ENCODE measurements around the gene P2RY6.

P2RY6 gene

GRCh38 chr11:73298233-73298632 lies 26.1 kb downstream of the P2RY6 start:
- DNase-seq: no peak

DNA sequence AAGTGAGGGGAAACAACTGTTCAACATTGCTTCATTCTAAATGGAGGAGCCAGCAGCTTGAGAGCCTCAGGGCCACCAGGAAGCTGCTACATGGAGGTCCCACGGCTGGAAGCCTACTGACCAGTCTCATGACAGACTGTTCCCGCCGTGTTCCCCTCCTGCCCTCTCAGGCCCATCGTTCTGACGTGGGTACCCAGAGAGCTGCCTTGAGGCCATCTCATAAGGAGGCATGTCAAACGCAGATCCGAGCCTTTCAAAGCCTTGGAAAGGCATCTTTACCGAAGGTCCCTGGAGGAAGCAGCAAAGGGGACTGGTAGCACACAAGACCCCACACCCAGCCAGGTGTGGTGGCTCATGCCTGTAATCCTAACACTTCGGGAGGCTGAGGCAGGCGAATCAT lies 27.6 kb downstream of the P2RY6 start:
- no peak for DNase-seq

GRCh38 chr11:73306069-73306841 lies 34.1 kb downstream of the P2RY6 start:
- no peak for DNase-seq

- DNase-seq: no peak
These were observed 34.8 kb downstream of the P2RY6 start for GRCh38 chr11:73306977-73307322.

DNA sequence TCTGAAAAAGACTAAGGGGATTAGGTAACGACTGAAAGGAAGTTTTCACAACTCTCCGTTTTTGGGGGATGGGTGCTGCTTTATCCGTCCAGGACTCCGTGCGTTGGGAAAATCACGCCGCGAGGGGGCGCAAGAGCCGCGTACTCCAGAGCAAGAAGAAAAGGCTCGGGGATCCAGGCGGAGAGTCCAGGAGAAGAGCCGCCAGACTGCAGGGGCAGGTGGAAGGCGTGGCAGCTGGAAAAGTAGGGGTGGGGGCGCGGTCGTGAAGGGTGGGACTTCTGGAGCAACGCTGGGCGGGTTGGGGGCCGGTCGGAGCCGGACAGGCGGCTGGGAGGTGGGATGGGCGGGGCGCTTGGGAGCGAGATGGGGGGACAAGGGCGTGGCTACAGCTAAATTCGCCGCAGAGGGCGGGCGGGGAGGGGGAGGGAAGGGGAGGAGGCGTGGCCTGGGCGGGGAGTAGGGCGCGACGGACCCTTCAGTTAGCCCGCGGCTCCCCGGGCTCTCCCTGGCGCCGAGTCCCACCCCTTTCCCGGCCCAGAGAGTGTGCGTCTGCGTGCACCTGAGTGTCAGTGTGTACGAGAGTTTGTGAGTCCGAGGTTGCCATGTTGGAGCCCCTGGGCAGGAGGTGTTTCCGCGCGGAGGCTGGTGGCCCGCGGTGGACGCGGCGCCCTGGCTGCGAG lies 35.3 kb downstream of the P2RY6 start:
- peak; percentile 87 for DNase-seq

DNA sequence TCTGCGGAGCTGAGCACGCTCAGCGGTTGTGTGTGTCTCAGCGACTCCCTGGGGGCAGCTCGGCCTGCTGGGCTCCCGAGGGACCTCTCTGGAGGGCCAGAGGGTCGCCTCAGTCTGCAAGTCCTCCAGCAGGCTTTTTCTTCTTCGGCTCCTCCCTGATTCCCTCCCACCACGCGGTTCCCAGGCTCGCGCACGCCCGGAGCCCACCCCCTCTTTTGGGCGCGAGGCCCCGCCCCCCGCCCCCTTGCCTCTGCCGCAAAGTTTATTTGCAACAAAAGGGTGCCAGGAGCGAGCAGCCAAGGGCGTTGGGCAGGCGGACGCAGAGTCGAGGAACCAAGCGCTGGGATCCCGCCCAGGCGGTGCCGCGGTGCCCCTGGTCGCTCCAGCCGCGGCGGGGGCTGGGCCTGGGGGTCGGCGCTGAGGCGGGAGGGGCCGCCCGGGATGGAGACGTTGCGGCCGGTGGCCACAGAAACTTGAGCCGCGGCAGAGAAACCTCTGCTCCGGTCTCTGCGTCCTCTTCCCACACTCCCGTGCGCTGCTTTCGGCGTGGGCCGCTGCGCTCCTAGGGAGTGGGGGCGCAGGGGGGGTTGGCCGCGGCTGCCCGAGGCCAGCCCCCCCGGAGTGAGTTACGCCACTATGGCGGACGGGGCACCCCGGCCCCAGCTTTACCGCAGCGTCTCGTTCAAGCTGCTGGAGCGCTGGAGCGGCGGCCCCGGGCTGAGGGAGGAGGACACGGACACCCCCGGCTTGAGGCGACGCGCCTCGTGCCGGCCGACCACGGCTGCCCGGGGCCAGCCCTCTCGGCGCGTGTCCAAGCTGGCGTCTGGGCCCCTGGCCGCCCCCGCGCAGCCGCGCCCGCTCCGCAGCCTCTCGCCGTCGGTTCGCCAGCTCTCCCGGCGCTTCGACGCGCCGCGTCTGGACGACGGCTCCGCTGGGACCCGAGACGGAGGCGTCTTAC lies 36.1 kb downstream of the P2RY6 start, which contains the start of gene ARHGEF17:
ARHGEF17 (plus strand) TSS at position 274 of the 958 bp plus-strand sequence; CDS start at position 637, 363 bp downstream.
- DNase-seq: peak; percentile 45

GRCh38 chr11:73308961-73309919 lies 37.1 kb downstream of the P2RY6 start:
- no peak for DNase-seq

DNA sequence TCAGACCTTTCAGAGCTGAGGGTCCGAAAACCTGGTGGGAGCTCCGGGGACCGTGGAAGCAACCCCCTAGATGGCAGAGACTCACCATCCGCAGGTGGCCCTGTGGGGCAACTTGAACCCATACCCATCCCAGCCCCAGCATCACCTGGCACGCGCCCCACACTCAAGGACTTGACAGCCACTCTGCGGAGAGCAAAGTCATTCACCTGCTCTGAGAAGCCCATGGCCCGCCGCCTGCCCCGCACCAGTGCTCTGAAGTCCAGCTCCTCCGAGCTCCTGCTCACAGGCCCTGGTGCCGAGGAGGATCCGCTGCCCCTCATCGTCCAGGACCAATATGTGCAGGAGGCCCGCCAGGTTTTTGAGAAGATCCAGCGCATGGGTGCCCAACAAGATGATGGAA lies 37.9 kb downstream of the P2RY6 start:
- no peak for DNase-seq

- no peak for DNase-seq
These were observed 38.7 kb downstream of the P2RY6 start for GRCh38 chr11:73310661-73311393.

DNA sequence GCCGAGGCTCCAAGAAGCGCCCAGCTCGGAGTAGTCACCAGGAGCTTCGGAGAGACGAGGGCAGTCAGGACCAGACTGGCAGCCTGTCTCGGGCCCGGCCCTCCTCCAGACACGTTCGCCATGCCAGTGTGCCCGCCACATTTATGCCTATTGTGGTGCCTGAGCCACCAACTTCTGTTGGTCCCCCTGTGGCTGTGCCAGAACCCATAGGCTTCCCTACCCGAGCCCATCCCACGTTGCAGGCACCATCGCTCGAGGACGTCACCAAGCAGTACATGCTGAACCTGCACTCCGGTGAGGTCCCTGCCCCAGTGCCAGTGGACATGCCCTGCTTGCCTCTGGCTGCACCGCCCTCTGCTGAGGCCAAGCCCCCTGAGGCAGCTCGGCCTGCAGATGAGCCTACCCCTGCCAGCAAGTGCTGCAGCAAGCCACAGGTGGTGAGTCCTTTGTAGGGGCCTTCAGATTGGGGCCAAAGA lies 39.3 kb downstream of the P2RY6 start:
- DNase-seq: no peak

DNA sequence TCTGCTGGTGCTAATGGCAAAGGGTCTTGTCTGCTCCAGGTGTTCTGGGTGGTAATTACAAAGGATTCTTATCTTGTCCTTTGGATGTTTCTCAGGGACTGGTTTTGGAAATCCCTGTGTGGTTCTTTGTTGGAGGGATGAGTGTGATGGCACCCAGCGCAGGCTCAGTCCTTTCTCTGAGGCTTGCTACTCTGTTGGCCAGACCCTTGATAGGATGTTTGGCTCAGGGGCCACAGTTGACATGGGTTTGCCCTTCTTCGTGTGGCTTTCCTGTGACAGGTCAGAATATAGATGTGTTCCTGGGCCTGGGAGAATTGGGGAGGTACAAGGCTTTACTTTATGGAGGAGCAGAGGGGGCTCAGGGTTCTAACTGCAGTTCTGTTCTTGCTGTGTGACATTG lies 39.9 kb downstream of the P2RY6 start:
- DNase-seq: no peak

GRCh38 chr11:73312851-73313327 lies 40.8 kb downstream of the P2RY6 start:
- DNase-seq: no peak

GRCh38 chr11:73313652-73314051 lies 41.5 kb downstream of the P2RY6 start:
- DNase-seq: no peak

- DNase-seq: no peak
These were observed 42.2 kb downstream of the P2RY6 start for GRCh38 chr11:73314117-73314961.

DNA sequence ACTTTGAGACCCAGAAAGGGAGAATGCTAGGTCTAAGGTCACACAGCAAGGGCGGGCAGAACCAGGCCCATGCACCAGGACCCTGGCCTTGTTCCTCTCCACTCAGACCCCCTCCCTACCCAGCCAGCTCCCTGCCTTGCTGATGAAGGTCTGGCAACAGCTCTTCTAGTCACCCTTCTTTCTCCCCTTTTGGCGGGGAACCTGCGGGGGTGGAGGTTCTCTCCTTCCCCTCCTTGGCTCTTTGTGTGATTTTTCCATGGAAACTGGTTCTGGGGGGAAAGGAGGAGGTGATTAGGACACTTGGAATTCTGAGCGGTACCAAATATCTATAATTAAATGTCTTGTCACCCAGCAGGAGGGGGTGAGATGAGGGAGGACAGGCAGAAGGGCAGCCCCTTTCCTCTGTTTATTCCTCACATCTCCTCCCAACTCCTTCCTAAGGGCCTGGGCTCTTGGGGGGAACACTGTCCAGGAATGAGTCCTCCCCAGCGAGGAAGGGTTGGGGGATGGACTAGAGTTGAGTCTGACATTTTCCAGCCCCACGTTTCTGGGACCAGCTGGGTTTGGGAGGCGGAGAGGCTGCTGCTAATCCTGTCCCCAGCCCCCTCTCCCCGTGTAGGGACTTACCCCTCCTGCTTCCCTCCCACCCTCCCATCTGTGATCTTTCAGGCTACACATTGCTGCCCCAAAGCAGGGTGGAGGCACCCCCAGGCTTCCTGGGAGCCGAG lies 43.3 kb downstream of the P2RY6 start:
- DNase-seq: no peak

DNA sequence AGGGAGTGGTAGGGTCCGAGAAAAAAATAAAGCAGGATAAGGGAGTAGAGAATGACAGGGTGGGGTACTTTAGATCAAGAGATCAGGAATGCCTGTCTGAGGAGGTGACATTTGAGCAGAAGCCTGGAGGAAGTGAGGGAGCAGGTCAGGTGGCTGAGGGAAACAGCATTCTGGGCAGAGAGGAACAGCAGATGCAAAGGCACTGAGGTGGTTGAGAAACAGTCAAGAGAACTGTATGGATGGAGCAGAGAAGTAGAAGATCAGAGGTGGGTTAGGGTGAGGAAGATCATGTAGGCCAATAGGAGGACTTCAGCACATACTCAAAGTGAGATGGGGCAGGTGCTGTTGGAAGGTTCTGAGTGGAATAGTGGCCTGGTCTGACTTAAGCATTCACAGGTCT lies 44.3 kb downstream of the P2RY6 start:
- DNase-seq: no peak

DNA sequence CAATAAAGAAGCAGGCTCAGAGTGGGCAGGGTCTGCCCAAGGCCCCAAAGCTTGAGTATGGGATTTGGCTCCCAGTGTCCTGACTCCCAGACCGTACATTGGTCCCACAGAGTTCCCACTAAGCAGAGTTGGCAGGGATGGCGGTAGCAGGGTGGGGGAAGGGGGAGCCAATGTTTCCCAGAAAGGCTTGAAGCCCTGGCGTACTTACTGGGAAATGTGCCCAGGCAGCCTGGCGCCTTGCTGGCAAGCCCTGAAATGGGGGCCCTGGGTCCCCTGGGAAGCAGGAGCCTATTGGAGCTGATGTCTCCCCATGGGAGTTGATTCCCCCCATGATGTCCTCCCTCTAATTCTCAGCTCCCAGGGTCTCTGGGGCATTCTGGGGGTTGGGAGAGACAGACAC lies 45.2 kb downstream of the P2RY6 start:
- no peak for DNase-seq

DNA sequence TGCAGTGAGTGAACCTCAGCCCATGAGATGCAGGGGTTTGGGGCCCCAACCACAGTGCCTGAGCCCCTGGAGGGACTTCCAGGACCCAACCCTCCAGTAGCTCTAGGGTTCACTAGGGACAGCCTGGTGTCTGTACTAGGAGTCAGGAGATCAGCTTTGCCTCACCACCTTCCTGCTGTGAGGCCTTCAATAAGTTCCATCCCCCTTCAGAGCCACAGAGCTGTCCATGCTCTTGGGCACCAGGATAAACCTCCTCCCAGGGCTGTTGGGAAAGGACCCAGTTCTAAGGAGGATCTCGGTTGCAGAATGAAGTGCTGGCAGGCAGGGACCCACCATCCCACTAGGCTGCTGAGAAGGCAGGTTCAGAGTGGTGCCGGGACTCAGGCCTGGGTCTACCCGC lies 45.7 kb downstream of the P2RY6 start:
- DNase-seq: no peak

DNA sequence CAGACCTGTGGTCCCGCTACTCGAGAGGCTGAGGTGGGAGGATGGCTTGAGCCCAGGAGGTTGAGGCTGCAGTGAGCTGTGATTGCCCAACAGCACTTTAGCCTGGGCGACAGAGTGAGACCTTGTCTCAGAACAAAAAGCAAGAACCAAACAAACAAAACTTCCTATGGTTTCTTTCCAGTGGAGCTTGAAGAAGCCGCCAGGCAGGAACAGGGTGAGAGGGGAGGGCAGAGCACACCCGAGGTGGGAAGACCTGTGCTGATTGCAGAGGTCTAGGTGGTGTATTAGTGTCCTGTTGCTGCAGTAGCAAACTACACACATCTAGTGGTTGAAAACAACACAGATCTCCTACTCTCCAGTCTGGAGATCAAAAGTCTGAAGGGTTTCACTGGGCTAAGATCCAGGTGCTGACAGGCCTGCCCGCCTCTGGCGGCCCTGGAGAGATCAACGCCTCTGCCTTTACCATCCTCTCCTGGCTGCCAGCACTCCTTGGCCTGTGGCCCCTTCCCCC lies 46.4 kb downstream of the P2RY6 start:
- DNase-seq: no peak
